ENCODE results near the gene ZNF234.

GRCh38 chr19:44192127-44192526 lies 50.8 kb downstream of the ZNF234 start:
- TF ChIP-seq CTCF (IDR thresholded peaks at IDR 0.05) (no peak), POLR2A (IDR thresholded peaks at IDR 0.05) (no peak), POLR2AphosphoS5 (IDR thresholded peaks at IDR 0.05) (no peak)

All from prostate gland (tissue), 2 donors.